H1 (cell line): ENCODE results near the gene CDC42EP1. TPM values are rescaled to one million over a fixed set of nuclear protein-coding genes. Genes with fewer than 3 reads are reported as not detected.

Source experiments
- ASH2L ChIP-seq: fragments of 200-600, 300-600 bp; sonication (generic); IDR thresholded peaks from one replicate; pipeline ENCODE4 v1.7.1; 2017; ENCODE audit warnings: low read length
- BCL11A ChIP-seq, 2 experiments: IDR thresholded peaks; one replicate each; pipeline ENCODE4 v1.6.1; 2011; ENCODE audit warnings: low read depth in 2 of 2, low read length in 2 of 2, mild to moderate bottlenecking in 2 of 2
- CHD2 ChIP-seq: IDR thresholded peaks from 2 replicates; pipeline ENCODE4 v1.6.1; 2012; ENCODE audit warnings: low read length, improper control_type of control experiment
- CTBP2 ChIP-seq: IDR thresholded peaks from 2 replicates; pipeline ENCODE4 v1.7.0; 2011; ENCODE audit warnings: borderline replicate concordance, mild to moderate bottlenecking, moderate library complexity, mixed read lengths, low read length; ENCODE audit not compliant: insufficient read depth, insufficient read length
- EGR1 ChIP-seq: IDR thresholded peaks from 2 replicates; pipeline ENCODE4 v1.6.1; 2011; ENCODE audit warnings: low read depth, low read length, borderline replicate concordance
- EP300 ChIP-seq, 2 experiments: IDR thresholded peaks; 1 replicate in 1 of 2; 2 replicates in 1 of 2; pipeline ENCODE4 v1.6.1; 2011 to 2012; ENCODE audit warnings: low read depth in 2 of 2, low read length in 2 of 2, mild to moderate bottlenecking in 2 of 2, borderline replicate concordance in 1 of 2, inconsistent platforms in 1 of 2, moderate library complexity in 1 of 2
- HDAC2 ChIP-seq, 2 experiments: fragments of 300-600 bp in 1 of 2; sonication (generic) in 1 of 2; IDR thresholded peaks; 2 replicates each; pipeline ENCODE4 v1.6.1; 2011 to 2012; ENCODE audit warnings: low read depth in 2 of 2, low read length in 2 of 2, mild to moderate bottlenecking in 2 of 2, moderate library complexity in 2 of 2, borderline replicate concordance in 1 of 2, inconsistent platforms in 1 of 2
- KDM1A ChIP-seq: fragments of 200-600, 300-600 bp; sonication (generic); IDR thresholded peaks from 2 replicates; pipeline ENCODE4 v1.7.1; 2016; ENCODE audit warnings: mild to moderate bottlenecking, low read length, borderline replicate concordance
- KDM4A ChIP-seq: IDR thresholded peaks from one replicate; pipeline ENCODE4 v1.7.1; 2012; ENCODE audit warnings: low read depth, mild to moderate bottlenecking, moderate library complexity, low read length, inconsistent platforms; ENCODE audit not compliant: severe bottlenecking
- MAFK ChIP-seq: IDR thresholded peaks from 2 replicates; pipeline ENCODE4 v1.6.1; 2012; ENCODE audit warnings: low read depth, mild to moderate bottlenecking, improper control_type of control experiment, low read length
- SAP30 ChIP-seq: fragments of 300-600 bp; sonication (generic); IDR thresholded peaks from 2 replicates; pipeline ENCODE4 v1.7.1; 2012; ENCODE audit warnings: low read length, moderate library complexity, mild to moderate bottlenecking, inconsistent platforms; ENCODE audit not compliant: insufficient read depth, insufficient replicate concordance
- SIN3A ChIP-seq, 2 experiments: IDR thresholded peaks in 1 of 2; conservative IDR thresholded peaks in 1 of 2; 2 replicates each; pipeline ENCODE4 v1.6.1; 2011 to 2012; ENCODE audit warnings: low read length in 2 of 2, improper control_type of control experiment in 1 of 2, low read depth in 1 of 2, mild to moderate bottlenecking in 1 of 2
- TAF1 ChIP-seq: IDR thresholded peaks from 2 replicates; pipeline ENCODE4 v1.6.1; 2011; ENCODE audit warnings: mild to moderate bottlenecking, low read depth, low read length
- YY1 ChIP-seq: IDR thresholded peaks from 2 replicates; pipeline ENCODE4 v1.6.1; 2011; ENCODE audit warnings: low read depth, mild to moderate bottlenecking, low read length
- polyA plus RNA-seq, 7 experiments: library from polyadenylated mRNA; depleted of rRNA in 3 of 7; stranded (reverse) in 5 of 7; unstranded in 2 of 7; fragments of >200 nt in 5 of 7; fragments of 200-250 nt in 2 of 7; gene quantifications; 1 replicate in 5 of 7; 2 replicates in 1 of 7; 4 replicates in 1 of 7; pipeline versions ENCODE4 v1.2.1 to v1.2.3, GENCODE V29; 2011 to 2013; ENCODE audit warnings: missing spikeins in 2 of 7, mixed read lengths in 2 of 7
- total RNA-seq: library from RNA; stranded (reverse); fragmentation: NEBNext Ultra II Directional; extraction: Animal tissue kit (Norgen Biotek cat#: 25700); gene quantifications from 2 replicates; pipeline ENCODE4 v1.2.1, GENCODE V29; 2021
- TF ChIP-seq, protein P1 (sequence below): IDR thresholded peaks from 2 replicates; pipeline ENCODE4 v1.6.1; 2012; ENCODE audit warnings: inconsistent platforms
- TF ChIP-seq, protein P2 (sequence below): IDR thresholded peaks from 2 replicates; pipeline ENCODE4 v1.6.1; 2012; ENCODE audit warnings: inconsistent platforms
- TF ChIP-seq, protein P3 (sequence below): IDR thresholded peaks from 2 replicates; pipeline ENCODE4 v1.6.1; 2011; ENCODE audit warnings: low read length, improper control_type of control experiment
- TF ChIP-seq, protein P4 (sequence below): IDR thresholded peaks from 2 replicates; pipeline ENCODE4 v1.6.1; 2012; ENCODE audit warnings: low read length, inconsistent platforms

CDC42EP1 gene
- total and polyA plus RNA-seq, 2 of the 8 experiments (the other 6 are each of a cell fraction or from before 2014, with no cell fraction given): 8.3 to 11.2 TPM

DNA sequence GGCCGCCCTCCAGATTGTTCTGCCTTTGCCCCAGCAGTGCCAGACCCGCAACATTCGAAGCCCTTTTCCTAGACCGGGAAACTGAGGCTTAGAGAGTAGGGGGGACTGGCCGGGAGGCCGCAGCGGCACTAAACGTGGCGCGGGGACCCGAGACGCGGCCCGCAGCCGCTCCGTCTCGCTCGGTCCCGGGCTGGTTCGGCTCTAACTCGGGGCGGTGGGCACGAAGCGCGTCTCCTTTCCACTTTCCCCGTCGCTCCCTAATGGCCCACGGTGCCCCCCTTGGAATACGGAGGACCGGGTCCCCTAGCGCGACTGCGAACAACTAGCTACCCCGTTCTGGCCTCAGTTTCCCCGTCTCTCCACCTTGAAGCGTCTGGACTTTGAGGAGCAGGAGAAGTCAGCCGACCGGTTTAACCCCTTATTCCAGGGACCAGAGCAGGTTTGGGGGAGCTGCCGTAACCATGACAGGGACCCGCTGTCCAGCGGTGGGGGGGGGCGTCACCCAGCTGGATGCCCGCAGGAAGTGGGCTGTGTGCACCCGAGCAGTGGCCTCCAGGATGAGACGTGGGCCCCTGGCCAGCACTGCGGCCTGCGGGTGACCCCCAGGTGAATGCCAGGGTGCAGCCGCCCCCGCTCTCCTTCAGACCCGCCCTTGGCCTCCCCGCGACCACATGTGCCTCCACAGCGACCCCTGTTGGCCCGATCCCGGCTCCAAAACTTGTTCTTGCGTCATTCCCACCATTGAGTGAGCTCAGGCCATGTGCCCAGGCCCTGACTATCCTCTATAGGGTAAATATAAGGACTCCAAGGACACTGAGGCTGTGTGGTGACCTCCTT lies 1.1 kb downstream of the CDC42EP1 start (continued):
- TF ChIP-seq, protein P1, sequence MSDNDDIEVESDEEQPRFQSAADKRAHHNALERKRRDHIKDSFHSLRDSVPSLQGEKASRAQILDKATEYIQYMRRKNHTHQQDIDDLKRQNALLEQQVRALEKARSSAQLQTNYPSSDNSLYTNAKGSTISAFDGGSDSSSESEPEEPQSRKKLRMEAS: peak; percentile 99
- TF ChIP-seq YY1 (peak; percentile 56), EP300 (IDR thresholded peaks at IDR 0.05; ENCODE audit: borderline replicate concordance in 1 of 2, low read depth in 2 of 2, low read length in 2 of 2) (0 out of 3 replicates have a peak, but pooled peaks of 1 of the 2 experiments have one; percentile 53), CTBP2 (peak; percentile 15), MAFK (no peak), KDM1A (no peak), HDAC2 (IDR thresholded peaks at IDR 0.05; ENCODE audit: borderline replicate concordance in 1 of 2, low read depth in 2 of 2, low read length in 2 of 2) (no peak), SIN3A (conservative IDR thresholded peaks at IDR 0.05 in 1 of 2, IDR thresholded peaks at IDR 0.05 in 1 of 2; ENCODE audit: low read depth in 1 of 2, low read length in 2 of 2) (peak; percentile 62 to 78; a peak in 2 of 4 replicates), CHD2 (no peak), TAF1 (peak; percentile 48), KDM4A (no peak), ASH2L (peak; percentile 74), BCL11A (IDR thresholded peaks at IDR 0.05; ENCODE audit: low read depth in 2 of 2, low read length in 2 of 2) (no peak), SAP30 (no peak), EGR1 (peak; percentile 97)
- TF ChIP-seq, protein P2, sequence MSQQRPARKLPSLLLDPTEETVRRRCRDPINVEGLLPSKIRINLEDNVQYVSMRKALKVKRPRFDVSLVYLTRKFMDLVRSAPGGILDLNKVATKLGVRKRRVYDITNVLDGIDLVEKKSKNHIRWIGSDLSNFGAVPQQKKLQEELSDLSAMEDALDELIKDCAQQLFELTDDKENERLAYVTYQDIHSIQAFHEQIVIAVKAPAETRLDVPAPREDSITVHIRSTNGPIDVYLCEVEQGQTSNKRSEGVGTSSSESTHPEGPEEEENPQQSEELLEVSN: peak; percentile 92; the same call in 1 of the 2 replicates
- TF ChIP-seq, protein P3, sequence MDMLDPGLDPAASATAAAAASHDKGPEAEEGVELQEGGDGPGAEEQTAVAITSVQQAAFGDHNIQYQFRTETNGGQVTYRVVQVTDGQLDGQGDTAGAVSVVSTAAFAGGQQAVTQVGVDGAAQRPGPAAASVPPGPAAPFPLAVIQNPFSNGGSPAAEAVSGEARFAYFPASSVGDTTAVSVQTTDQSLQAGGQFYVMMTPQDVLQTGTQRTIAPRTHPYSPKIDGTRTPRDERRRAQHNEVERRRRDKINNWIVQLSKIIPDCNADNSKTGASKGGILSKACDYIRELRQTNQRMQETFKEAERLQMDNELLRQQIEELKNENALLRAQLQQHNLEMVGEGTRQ: no peak
- TF ChIP-seq, protein P4, sequence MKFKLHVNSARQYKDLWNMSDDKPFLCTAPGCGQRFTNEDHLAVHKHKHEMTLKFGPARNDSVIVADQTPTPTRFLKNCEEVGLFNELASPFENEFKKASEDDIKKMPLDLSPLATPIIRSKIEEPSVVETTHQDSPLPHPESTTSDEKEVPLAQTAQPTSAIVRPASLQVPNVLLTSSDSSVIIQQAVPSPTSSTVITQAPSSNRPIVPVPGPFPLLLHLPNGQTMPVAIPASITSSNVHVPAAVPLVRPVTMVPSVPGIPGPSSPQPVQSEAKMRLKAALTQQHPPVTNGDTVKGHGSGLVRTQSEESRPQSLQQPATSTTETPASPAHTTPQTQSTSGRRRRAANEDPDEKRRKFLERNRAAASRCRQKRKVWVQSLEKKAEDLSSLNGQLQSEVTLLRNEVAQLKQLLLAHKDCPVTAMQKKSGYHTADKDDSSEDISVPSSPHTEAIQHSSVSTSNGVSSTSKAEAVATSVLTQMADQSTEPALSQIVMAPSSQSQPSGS: peak; percentile 91
